Measurements from ENCODE around the gene BRD9. TPM values are rescaled to one million over a fixed set of nuclear protein-coding genes. Genes with fewer than 3 reads are reported as not detected.
"Not testable (repeated sequence)": the region's sequence is repeated elsewhere in the genome, so short reads cannot be mapped to it uniquely, and the experiment has no call there.

The BRD9 gene
- total and polyA plus RNA-seq, 5 experiments from 2014 or later, result 10.4 to 79.4 (median 15.4) TPM

DNA sequence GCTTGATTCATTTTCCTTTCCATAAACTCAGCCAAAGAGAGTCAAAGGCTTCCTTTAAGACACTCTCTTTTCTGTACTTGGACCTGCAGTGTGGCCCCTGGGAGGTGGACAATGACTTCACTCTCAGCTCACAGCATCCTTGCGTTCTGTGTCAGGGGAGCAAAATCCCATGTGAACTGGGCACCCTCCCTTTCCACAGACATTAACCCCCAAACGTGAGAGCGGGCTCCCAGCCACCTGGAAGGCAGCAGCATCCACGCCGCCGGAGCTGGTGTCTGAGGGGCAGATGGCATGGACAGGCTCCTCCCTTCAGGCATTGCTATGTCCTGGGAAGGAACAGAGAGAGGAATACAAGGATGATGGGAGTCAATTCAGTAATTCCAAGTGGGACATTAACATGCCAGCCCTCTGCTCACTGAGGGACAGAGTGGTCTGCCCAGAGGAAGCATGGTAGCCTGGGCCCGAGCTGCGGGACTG is 39.6 kb upstream of the BRD9 start:
- Mint-ChIP-seq H3K27ac (no peak overlapping the region), H3K4me1 (peaks cover 1 to 5% (median 3%) of the 10 kb centered on the region in 4 donors), H3K27me3 (peaks cover 9 to 21% (median 18%) of the 10 kb centered on the region in 5 donors), H3K9me3 (no peaks in the 10 kb centered on the region), H3K36me3 (no peaks in the 10 kb centered on the region), H3K4me3 (no peak overlapping the region)
- DNase-seq, result no peak
- POLR2A ChIA-PET, result no interaction called here
- ATAC-seq, result no peak

DNA sequence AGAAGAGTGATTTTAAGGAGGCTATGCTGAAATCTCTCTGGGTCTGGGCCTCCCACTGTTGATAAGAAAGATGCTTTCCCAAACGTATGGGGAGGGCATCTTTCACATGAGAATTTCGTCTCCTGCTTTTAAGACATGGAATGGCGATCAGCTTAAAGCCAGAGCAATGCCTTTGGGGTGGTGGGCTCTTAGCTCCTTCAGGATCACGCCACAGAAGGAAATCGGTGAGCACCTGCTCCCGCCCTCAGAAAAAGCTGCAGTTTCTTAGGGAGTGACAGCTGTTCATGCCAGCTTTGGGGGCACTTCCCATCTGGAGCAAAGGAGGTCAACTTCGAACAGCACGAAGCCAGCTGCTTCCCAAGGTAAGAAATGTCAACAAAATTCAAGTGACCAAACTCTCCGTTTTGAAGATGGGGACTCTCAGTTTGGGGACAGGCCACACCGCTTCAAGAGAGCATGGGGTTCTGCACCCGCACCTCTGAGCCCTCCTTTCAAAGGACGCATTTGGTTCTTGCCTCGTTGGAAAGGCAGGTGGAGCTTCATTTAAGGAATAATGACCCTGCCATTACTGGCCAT is 39.1 kb upstream of the BRD9 start:
- Mint-ChIP-seq H3K36me3 (no peaks in the 10 kb centered on the region), H3K4me1 (peaks cover 1 to 6% (median 3%) of the 10 kb centered on the region in 4 donors), H3K27me3 (peaks cover 9 to 25% (median 19%) of the 10 kb centered on the region in 5 donors), H3K4me3 (no peak overlapping the region), H3K27ac (no peak overlapping the region), H3K9me3 (no peaks in the 10 kb centered on the region)
- ATAC-seq, result no peak
- no peak for DNase-seq
- POLR2A ChIA-PET, result no interaction called here

DNA sequence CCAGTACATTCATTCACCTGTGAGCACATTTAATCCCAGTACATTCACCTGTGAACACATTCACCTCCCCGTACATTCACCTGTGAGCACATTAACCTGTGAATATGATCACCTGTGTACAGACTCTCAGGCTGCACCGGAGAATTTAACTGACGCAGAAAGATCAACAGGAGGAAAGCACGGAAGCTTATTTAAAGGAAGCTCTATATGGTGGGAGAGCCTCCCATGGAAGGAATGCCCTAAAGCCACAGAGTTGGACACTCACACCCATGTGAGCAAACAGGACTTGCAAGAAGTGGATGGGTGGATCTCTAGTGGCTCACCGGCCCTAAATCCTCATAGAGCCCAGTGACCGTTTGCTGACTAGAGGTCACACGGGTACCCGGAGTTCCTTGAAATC is 38.3 kb upstream of the BRD9 start:
- Mint-ChIP-seq H3K27ac (no peak overlapping the region), H3K9me3 (no peaks in the 10 kb centered on the region), H3K27me3 (peaks cover 13 to 33% (median 27%) of the 10 kb centered on the region in 5 donors), H3K4me1 (peaks cover 4 to 8% (median 7%) of the 10 kb centered on the region in 4 donors), H3K36me3 (no peaks in the 10 kb centered on the region), H3K4me3 (no peak overlapping the region)
- ATAC-seq (no peak), DNase-seq (no peak)
- POLR2A ChIA-PET, result no interaction called here

DNA sequence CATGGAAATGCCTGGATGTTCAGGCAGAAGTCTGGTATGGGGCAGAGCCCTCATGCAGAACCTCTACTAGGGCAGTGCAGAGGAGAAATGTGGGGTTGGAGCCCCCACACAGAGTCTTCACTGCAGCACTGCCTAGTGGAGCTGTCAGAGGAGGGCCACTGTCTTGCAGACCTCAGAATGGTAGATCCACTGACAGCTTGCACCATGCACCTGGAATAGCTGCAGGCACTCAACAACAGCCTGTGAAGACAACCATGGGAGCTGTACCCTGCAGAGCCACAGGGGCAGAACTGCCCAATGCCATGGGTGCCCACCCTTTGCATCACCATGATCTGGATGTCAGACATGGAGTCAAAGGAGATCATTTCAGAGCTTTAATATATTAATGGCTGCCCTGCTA is 37.0 kb upstream of the BRD9 start:
- H3K36me3 Mint-ChIP-seq, result no peaks in the 10 kb centered on the region
- DNase-seq (no peak), ATAC-seq (no peak)
- POLR2A ChIA-PET, result no interaction called here
- H3K4me1 Mint-ChIP-seq, result peaks cover 4 to 8% (median 7%) of the 10 kb centered on the region in 4 donors
- H3K4me3 Mint-ChIP-seq, result no peak overlapping the region
- no peaks in the 10 kb centered on the region for H3K9me3 Mint-ChIP-seq
- peaks cover 21 to 46% (median 36%) of the 10 kb centered on the region in 5 donors for H3K27me3 Mint-ChIP-seq
- no peak overlapping the region for H3K27ac Mint-ChIP-seq

DNA sequence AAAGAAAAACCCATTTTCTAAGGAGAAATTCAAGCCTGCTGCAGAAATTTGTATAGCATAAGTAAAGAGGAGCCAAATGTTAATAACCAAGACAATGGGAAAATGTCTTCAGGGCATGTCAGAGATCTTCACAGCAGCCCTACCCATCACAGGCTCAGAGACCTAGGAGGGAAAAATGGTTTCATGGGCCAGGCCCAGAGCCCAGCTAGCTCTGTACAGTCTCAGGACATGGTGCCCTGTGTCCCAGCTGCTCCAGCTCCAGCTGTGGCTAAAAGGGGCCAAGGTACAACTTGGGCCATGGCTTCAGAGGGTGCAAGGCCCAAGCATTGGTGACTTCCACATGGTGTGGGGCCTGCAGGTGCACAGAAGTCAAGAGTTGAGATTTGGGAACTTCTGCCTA is 36.6 kb upstream of the BRD9 start:
- H3K36me3 Mint-ChIP-seq, H3K27ac Mint-ChIP-seq, POLR2A ChIA-PET, ATAC-seq, H3K4me1 Mint-ChIP-seq, H3K9me3 Mint-ChIP-seq, DNase-seq, H3K4me3 Mint-ChIP-seq: not testable (repeated sequence)
- H3K27me3 Mint-ChIP-seq, result peaks cover 21 to 47% (median 39%) of the 10 kb centered on the region in 5 donors

DNA sequence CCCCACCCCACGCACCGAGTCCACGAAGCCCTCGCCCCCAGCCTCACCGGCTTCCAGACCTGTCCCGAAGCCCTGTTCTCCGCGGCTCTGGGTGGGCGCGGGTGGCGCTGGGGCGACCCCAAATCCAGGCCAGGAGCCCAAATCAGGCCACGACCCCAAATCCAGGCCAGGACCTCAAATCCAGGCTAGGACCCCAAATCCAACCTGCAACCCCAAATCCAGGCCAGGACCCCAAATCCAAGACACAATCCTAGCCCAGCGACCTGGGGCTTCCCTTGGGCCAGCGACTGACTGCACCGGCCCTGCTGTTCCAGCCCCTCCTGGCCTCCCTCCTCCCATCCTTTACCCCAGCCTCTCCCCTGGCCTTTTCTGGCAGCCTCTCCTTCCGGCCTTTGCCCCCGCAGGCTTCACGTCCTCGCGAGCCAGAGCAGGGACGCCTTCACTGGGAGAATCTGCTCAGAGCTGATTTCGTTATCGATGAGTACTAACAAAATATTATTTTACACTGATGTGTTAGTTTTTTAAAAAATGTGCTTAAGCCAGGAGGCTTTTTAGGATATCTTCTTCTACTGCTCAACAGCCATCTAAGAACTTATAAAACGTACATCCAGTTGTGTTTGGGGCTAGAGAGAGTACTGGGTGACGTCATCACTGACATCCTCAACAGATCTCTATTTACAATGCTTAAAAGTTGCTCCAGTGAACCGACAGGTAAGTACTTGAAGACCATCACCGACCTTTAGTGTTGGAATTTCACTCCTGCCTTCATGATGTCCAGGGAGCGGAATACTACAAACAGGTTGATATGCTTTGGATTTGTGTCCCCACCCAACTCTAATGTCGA is 34.8 kb upstream of the BRD9 start:
- H3K4me3 Mint-ChIP-seq, result peak overlapping the region in 7 of 10 donors; percentile 30 to 71 (median 56)
- POLR2A ChIA-PET, result no interaction called here
- DNase-seq (no peak), ATAC-seq (no peak)
- H3K4me1 Mint-ChIP-seq, result peaks cover 4 to 10% (median 8%) of the 10 kb centered on the region in 4 donors
- peaks cover 21 to 47% (median 42%) of the 10 kb centered on the region in 5 donors for H3K27me3 Mint-ChIP-seq
- H3K9me3 Mint-ChIP-seq, result no peaks in the 10 kb centered on the region
- H3K36me3 Mint-ChIP-seq, result no peaks in the 10 kb centered on the region
- H3K27ac Mint-ChIP-seq, result peak overlapping the region in 1 of 10 donors; percentile 35

DNA sequence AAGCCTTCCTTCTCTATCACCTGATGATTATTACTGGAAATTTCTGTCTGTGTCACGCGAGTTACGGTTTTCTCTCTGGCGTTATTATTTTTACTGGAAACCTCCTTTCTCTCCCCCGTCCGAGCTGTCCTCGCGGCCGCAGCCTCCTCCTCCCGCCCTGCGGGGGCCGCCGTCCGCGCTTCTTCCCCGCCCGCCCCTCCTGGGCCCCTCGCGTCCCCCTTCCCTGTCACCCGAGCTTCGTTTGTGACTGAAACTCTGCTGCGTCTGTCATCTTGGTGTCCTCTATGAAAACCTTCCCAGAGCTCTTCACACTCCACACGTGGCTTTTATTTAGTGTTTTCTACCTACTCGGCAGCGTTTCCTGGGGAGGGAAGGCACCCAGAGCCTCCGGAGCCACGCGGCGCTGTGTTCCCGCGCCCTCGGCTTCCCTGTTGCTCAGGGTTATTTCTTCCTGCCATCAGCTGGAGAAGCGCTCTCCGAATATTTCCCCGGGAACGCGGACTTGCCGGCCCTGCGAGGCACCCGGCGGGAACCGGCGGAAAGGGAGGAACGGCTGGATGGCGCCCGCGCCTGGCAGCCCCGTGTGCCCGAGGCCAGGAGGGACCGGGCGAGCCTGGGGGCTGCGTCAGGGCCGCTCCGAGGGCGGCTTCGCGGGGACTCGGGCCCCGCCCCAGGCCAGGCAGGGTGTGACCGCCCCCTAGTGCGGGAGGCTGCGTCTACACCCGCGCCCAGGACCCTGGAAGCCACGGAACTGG is 34.0 kb upstream of the BRD9 start:
- peak in 5 of 10 donors; percentile 15 to 32 (median 25) for DNase-seq
- no peak overlapping the region for H3K27ac Mint-ChIP-seq

DNA sequence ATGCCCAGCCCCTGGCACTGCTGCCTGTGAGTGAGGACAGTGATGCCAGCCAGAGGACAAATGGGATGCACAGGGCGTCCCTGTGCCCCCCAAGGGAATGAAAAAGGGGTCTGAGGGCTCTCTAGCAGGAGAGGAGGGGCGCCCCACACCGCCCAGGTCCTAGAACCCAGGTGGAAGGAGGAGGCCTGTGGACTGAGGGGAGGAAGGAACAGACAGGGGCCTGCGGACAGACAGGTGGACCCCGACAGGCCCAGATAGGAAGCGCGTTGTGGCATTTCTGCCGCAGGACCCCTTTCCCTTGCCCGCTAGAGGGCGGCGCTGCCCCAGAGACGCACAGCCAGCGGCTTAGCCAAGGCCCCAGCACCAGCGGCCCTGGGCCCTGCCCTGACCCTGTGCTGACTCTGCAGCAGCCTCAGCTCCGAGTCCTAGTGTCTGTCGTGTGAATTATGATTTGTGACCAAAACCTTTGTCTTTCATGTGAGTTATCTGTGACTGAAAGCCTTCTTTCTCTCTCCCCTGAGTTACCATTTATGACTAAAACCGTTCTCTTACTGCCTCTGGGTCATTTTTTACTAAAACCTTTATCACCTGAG is 30.8 kb upstream of the BRD9 start:
- Mint-ChIP-seq H3K9me3 (no peaks in the 10 kb centered on the region), H3K4me1 (peaks cover 4 to 10% (median 8%) of the 10 kb centered on the region in 4 donors), H3K36me3 (no peaks in the 10 kb centered on the region), H3K4me3 (peak overlapping the region in 1 of 10 donors; percentile 22), H3K27me3 (peaks cover 19 to 37% (median 33%) of the 10 kb centered on the region in 5 donors), H3K27ac (no peak overlapping the region)
- DNase-seq, result peak; percentile 53 to 86 (median 71)
- POLR2A ChIA-PET, result interaction anchor here (1.0 kb wide), 1 partner anchor 31 kb away, joined by 3 read pairs; the partner anchor contains the start of genes BRD9 and TRIP13
- ATAC-seq, result peak; percentile 80 to 91

More for the DNA sequence above, 34.0 kb upstream of the BRD9 start:
- Mint-ChIP-seq H3K27me3 (peaks cover 21 to 47% (median 42%) of the 10 kb centered on the region in 5 donors), H3K4me3 (peak overlapping the region in 8 of 10 donors; percentile 7 to 63 (median 30)), H3K4me1 (peaks cover 4 to 10% (median 8%) of the 10 kb centered on the region in 4 donors), H3K36me3 (no peaks in the 10 kb centered on the region), H3K9me3 (no peaks in the 10 kb centered on the region)
- ATAC-seq, result peak; percentile 81 to 86
- POLR2A ChIA-PET, result no interaction called here

DNA sequence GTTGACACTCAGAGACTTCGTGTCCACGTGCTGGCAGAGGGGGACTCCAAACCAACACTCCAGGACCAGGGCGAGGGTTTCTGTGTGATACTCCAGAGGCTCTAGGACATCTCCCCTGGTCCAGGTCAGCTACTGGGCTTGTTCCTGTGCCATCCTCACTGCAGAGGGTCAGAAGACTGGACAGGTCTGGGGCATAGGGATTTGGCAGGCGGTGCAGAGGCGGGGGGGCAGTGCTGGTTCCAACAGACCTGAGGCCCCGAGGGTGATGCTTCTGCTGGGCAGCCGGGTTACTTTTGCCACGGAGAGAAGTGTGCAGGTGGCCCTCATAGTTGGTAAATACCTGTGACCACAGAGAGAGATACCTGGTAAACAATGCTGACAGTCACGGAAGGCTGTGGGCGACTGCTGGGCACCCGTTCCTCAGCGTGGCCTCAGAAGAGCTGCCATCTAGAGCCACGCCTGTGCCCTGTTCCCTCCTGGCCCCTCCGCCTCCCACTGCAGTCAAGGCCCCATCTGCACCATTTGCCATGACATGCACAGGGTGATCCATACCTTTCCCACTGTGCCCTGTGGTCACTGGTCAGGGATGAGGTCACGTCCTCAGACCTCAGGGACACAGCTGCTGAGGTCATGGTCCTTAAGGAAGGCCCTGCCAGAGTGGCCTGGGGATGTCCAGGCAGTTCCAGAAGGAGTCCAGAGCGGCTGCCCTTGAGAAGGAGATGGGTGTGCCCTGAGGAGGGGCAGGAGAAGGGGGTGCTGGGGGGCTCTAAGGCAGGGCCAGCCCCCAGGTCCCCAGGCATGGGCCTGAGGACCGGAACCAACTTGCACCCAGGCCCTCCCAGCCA is 30.1 kb upstream of the BRD9 start:
- POLR2A ChIA-PET, result no interaction called here
- H3K4me1 Mint-ChIP-seq, result peaks cover 4 to 10% (median 8%) of the 10 kb centered on the region in 4 donors
- H3K4me3 Mint-ChIP-seq, result no peak overlapping the region
- DNase-seq, result no peak
- ATAC-seq, result no peak
- H3K9me3 Mint-ChIP-seq, result no peaks in the 10 kb centered on the region
- H3K27me3 Mint-ChIP-seq, result peaks cover 15 to 31% (median 28%) of the 10 kb centered on the region in 5 donors
- H3K36me3 Mint-ChIP-seq, result no peaks in the 10 kb centered on the region
- no peak overlapping the region for H3K27ac Mint-ChIP-seq

DNA sequence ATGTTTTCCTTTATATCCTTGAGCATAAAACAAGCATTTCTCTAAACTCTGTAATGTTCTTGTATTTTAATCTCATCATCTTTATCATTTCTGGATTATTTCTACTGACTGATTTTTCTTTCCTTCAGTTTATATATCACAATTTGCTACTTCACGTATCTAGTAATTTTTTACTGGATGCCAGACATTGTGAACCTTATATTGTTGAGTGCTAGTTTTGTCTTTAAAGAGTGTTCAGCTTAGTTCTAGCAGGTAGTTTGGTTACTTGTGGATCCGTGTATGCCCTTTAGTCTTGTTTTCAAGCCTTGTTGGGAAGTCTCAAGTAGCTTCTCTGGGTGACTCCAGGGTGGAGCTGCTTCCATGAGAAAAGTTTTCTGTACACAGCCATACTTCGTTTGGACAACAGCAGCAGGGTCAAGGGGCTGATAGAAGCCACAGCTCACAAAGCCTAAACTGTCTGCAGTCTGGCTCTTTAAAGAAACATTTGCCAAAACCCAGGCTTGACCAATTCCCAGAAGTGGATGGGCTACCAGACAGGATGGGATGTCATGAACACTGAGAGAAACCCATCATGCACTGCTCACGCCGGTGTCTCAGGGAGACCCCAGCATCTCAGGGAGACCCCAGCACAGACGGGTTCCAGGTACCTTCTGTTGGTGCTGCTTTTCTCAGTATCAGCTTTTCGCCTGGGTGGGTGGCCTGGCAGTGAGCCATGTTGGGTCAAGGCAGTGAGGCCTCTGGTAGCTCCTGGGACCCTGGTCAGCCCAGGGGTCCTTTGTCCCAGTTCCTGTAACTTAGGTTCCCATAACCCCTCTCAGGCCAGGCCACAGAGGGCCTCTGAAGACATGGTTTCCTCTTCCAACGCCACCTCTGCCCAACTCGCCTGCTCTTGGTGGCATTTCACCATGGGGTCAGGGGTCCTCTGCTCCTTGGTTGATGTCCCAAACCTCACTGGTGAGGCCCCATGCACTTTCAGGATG is 29.1 kb upstream of the BRD9 start:
- Mint-ChIP-seq H3K4me3 (no peak overlapping the region), H3K4me1 (peaks cover 4 to 7% (median 4%) of the 10 kb centered on the region in 4 donors), H3K27me3 (peaks cover 12 to 24% (median 23%) of the 10 kb centered on the region in 5 donors), H3K36me3 (no peaks in the 10 kb centered on the region), H3K9me3 (no peaks in the 10 kb centered on the region), H3K27ac (no peak overlapping the region)
- POLR2A ChIA-PET, result no interaction called here
- no peak for ATAC-seq
- DNase-seq, result no peak

DNA sequence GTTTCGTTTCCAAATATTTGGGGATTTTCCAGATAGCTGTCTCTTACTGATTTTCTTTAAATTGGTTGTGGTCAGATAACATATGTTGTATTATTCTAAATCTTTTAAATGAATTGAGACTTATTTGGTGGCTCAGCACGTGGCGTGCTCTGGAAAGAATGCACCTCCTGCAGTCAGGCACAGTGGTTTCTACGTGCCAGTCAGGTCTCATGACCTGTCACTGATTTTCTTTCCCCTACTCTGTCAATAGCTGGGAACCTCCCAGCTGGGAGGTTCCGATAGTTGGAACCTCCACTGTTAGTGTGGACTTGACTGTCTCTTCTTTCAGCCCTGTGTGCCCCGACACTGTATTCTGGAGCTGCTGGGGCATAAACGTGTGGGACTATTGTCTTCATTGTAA is 27.7 kb upstream of the BRD9 start:
- Mint-ChIP-seq H3K4me3 (no peak overlapping the region), H3K4me1 (peaks cover 0 to 4% (median 0%) of the 10 kb centered on the region in 4 donors), H3K9me3 (no peaks in the 10 kb centered on the region), H3K27me3 (peaks cover 5 to 15% (median 8%) of the 10 kb centered on the region in 5 donors), H3K27ac (peak overlapping the region in 1 of 10 donors; percentile 35), H3K36me3 (no peaks in the 10 kb centered on the region)
- POLR2A ChIA-PET, result no interaction called here
- ATAC-seq (no peak), DNase-seq (no peak)
